H1 (cell line): Measurements from ENCODE around the gene DDX5. TPM values are rescaled to one million over a fixed set of nuclear protein-coding genes. Genes with fewer than 3 reads are reported as not detected.

ENCODE experiments used
- CTCF ChIA-PET: fragments of 300-600 bp; sonication (Branson Sonifier 250); formaldehyde crosslinking; loops from one replicate; lab custom pipeline; 2021; ENCODE audit not compliant: partially characterized antibody; lab: Charles Lee
- POLR2A ChIA-PET: fragments of 300-600 bp; sonication (Branson Sonifier 250); formaldehyde crosslinking; loops from one replicate; lab custom pipeline; 2021; ENCODE audit warnings: inconsistent platforms; ENCODE audit not compliant: partially characterized antibody; lab: Charles Lee
- DNase-seq, 2 experiments: peaks; one replicate each; pipeline versions ENCODE4 v3.0.0 to v3.0.0-alpha.2; 2010 to 2022; ENCODE audit warnings: low spot score in 2 of 2, low read depth in 1 of 2, mixed read lengths in 1 of 2
- FAIRE-seq: peaks from 2 replicates; lab custom pipeline; 2011; peaks lifted over from hg19 to GRCh38; lab: Jason Lieb, UNC
- H2AFZ ChIP-seq: 2 replicates; pipeline ENCODE4 v1.8.1; 2012; ENCODE audit warnings: low read length, inconsistent platforms
- H2AK5ac ChIP-seq: 2 replicates; pipeline ENCODE4 v1.6.1; 2013; ENCODE audit warnings: low read depth, low read length
- H2BK120ac ChIP-seq: replicated peaks from 2 replicates; pipeline ENCODE3; 2013; ENCODE audit warnings: low read depth, low read length, inconsistent platforms
- H2BK12ac ChIP-seq: 2 replicates; pipeline ENCODE4 v1.6.1; 2013; ENCODE audit warnings: low read depth, low read length
- H2BK15ac ChIP-seq: 2 replicates; pipeline ENCODE4 v1.6.1; 2013; ENCODE audit warnings: low read length
- H2BK20ac ChIP-seq: 2 replicates; pipeline ENCODE4 v1.6.1; 2013; ENCODE audit warnings: low read length
- H2BK5ac ChIP-seq: 2 replicates; pipeline ENCODE4 v1.6.1; 2013; ENCODE audit warnings: low read depth, low read length
- H3K14ac ChIP-seq: 2 replicates; pipeline ENCODE4 v1.6.1; 2013; ENCODE audit warnings: inconsistent platforms; ENCODE audit not compliant: insufficient read length
- H3K18ac ChIP-seq: 2 replicates; pipeline ENCODE4 v1.6.1; 2013; ENCODE audit warnings: low read length; ENCODE audit errors: extremely low read depth
- H3K23ac ChIP-seq: 2 replicates; pipeline ENCODE4 v1.6.1; 2013; ENCODE audit warnings: inconsistent platforms; ENCODE audit not compliant: insufficient read length
- H3K23me2 ChIP-seq: 2 replicates; pipeline ENCODE4 v1.6.1; 2013; ENCODE audit warnings: low read depth, low read length
- H3K27ac ChIP-seq: 2 replicates; pipeline ENCODE4 v1.6.1; 2011; ENCODE audit warnings: low read depth, low read length, inconsistent platforms
- H3K27me3 ChIP-seq, 4 experiments: replicated peaks in 1 of 4; 1 replicate in 1 of 4; 2 replicates in 3 of 4; pipeline versions ENCODE4 v1.6.1 to v1.8.1; 2011 to 2013; ENCODE audit warnings: low read length in 3 of 4, mild to moderate bottlenecking in 3 of 4, inconsistent platforms in 2 of 4, mixed read lengths in 2 of 4, moderate library complexity in 1 of 4; ENCODE audit not compliant: control insufficient read depth in 3 of 4, insufficient read depth in 3 of 4; ENCODE audit errors: extremely low read depth in 1 of 4
- H3K36me3 ChIP-seq, 4 experiments: 2 replicates each; pipeline versions ENCODE4 v1.6.1 to v1.8.1; 2011 to 2013; ENCODE audit warnings: mild to moderate bottlenecking in 4 of 4, low read length in 3 of 4, moderate library complexity in 2 of 4, control low read depth in 1 of 4, inconsistent platforms in 1 of 4; ENCODE audit not compliant: insufficient read depth in 4 of 4, control insufficient read depth in 2 of 4
- H3K4ac ChIP-seq: replicated peaks from 2 replicates; pipeline ENCODE3; 2013; ENCODE audit warnings: low read length, low read depth, mixed read lengths, inconsistent platforms; ENCODE audit not compliant: insufficient read length
- H3K4me1 ChIP-seq, 4 experiments: replicated peaks in 1 of 4; 1 replicate in 1 of 4; 2 replicates in 3 of 4; pipeline versions ENCODE4 v1.6.1 to v1.8.1; 2011 to 2013; ENCODE audit warnings: low read length in 3 of 4, inconsistent platforms in 2 of 4, mixed read lengths in 1 of 4; ENCODE audit not compliant: insufficient read depth in 4 of 4, control insufficient read depth in 3 of 4
- H3K4me2 ChIP-seq, 2 experiments: 2 replicates each; pipeline versions ENCODE4 v1.6.1 to v1.8.1; 2011 to 2013; ENCODE audit warnings: low read depth in 2 of 2, low read length in 2 of 2, control low read depth in 1 of 2, inconsistent platforms in 1 of 2, mild to moderate bottlenecking in 1 of 2; ENCODE audit not compliant: insufficient read depth in 1 of 2
- H3K4me3 ChIP-seq, 4 experiments: fragments of 200-600, 300-600 bp in 1 of 4; sonication (generic), shearing (Covaris generic), sonication (Bioruptor Twin) in 1 of 4; 2 replicates each; pipeline versions ENCODE4 v1.5.1 to v1.8.1; 2011 to 2016; ENCODE audit warnings: low read length in 4 of 4, low read depth in 3 of 4, control low read depth in 2 of 4, inconsistent platforms in 2 of 4, mild to moderate bottlenecking in 2 of 4, mixed read lengths in 1 of 4, moderate library complexity in 1 of 4; ENCODE audit not compliant: insufficient read depth in 2 of 4; ENCODE audit errors: extremely low read depth in 1 of 4
- H3K56ac ChIP-seq: replicated peaks from 2 replicates; pipeline ENCODE3; 2013; ENCODE audit warnings: low read depth, mild to moderate bottlenecking, mixed read lengths, low read length, inconsistent platforms; ENCODE audit not compliant: insufficient read length
- H3K79me1 ChIP-seq: 2 replicates; pipeline ENCODE4 v1.6.1; 2013; ENCODE audit warnings: low read depth, low read length, control low read depth
- H3K79me2 ChIP-seq, 2 experiments: 2 replicates each; pipeline versions ENCODE4 v1.6.1 to v1.8.1; 2012 to 2013; ENCODE audit warnings: low read length in 2 of 2, mild to moderate bottlenecking in 2 of 2, inconsistent platforms in 1 of 2; ENCODE audit not compliant: insufficient read depth in 2 of 2, control insufficient read depth in 1 of 2
- H3K9ac ChIP-seq, 4 experiments: replicated peaks in 1 of 4; 1 replicate in 1 of 4; 2 replicates in 3 of 4; pipeline versions ENCODE4 v1.6.1 to v1.8.1; 2011 to 2013; ENCODE audit warnings: low read depth in 3 of 4, low read length in 3 of 4, control low read depth in 2 of 4, mild to moderate bottlenecking in 2 of 4, moderate library complexity in 2 of 4, inconsistent platforms in 1 of 4; ENCODE audit errors: extremely low read depth in 1 of 4
- H3K9me3 ChIP-seq, 2 experiments: 2 replicates each; pipeline versions ENCODE4 v1.6.1 to v1.8.1; 2012 to 2013; ENCODE audit warnings: mild to moderate bottlenecking in 2 of 2, moderate library complexity in 2 of 2, control low read depth in 1 of 2, inconsistent platforms in 1 of 2, low read depth in 1 of 2, low read length in 1 of 2, mixed read lengths in 1 of 2; ENCODE audit not compliant: insufficient read depth in 2 of 2
- H4K20me1 ChIP-seq, 2 experiments: replicated peaks in 1 of 2; 2 replicates each; pipeline versions ENCODE3 to v1.8.1; 2011 to 2013; ENCODE audit warnings: inconsistent platforms in 2 of 2, low read length in 2 of 2, mild to moderate bottlenecking in 1 of 2; ENCODE audit not compliant: insufficient read depth in 2 of 2, control insufficient read depth in 1 of 2
- H4K5ac ChIP-seq: 2 replicates; pipeline ENCODE4 v1.6.1; 2013; ENCODE audit warnings: low read length, low read depth, mixed read lengths, inconsistent platforms; ENCODE audit not compliant: insufficient read length
- H4K8ac ChIP-seq: 2 replicates; pipeline ENCODE4 v1.8.0; 2013; ENCODE audit warnings: mild to moderate bottlenecking, moderate library complexity, low read length, inconsistent platforms; ENCODE audit not compliant: insufficient read depth; ENCODE audit errors: extremely low read depth
- H4K91ac ChIP-seq: replicated peaks from 2 replicates; pipeline ENCODE3; 2013; ENCODE audit warnings: low read length, mixed read lengths, inconsistent platforms; ENCODE audit not compliant: insufficient read length
- BRCA1 ChIP-seq: IDR thresholded peaks from 2 replicates; pipeline ENCODE4 v1.6.1; 2012; ENCODE audit warnings: low read depth, low read length, improper control_type of control experiment
- CBX8 ChIP-seq: fragments of 300-800, 300-1000 bp; sonication (generic); IDR thresholded peaks from 2 replicates; pipeline ENCODE4 v1.7.1; 2016; ENCODE audit warnings: low read depth, low read length, borderline replicate concordance
- CHD2 ChIP-seq: IDR thresholded peaks from 2 replicates; pipeline ENCODE4 v1.6.1; 2012; ENCODE audit warnings: low read length, improper control_type of control experiment
- CTBP2 ChIP-seq: IDR thresholded peaks from 2 replicates; pipeline ENCODE4 v1.7.0; 2011; ENCODE audit warnings: borderline replicate concordance, mild to moderate bottlenecking, moderate library complexity, mixed read lengths, low read length; ENCODE audit not compliant: insufficient read depth, insufficient read length
- EZH2 ChIP-seq: fragments of 200-600 bp; sonication (generic); IDR thresholded peaks from 2 replicates; pipeline ENCODE4 v1.7.1; 2012; ENCODE audit warnings: low read depth, mild to moderate bottlenecking, moderate library complexity, low read length, inconsistent platforms; ENCODE audit not compliant: severe bottlenecking
- KDM1A ChIP-seq: fragments of 200-600, 300-600 bp; sonication (generic); IDR thresholded peaks from 2 replicates; pipeline ENCODE4 v1.7.1; 2016; ENCODE audit warnings: mild to moderate bottlenecking, low read length, borderline replicate concordance
- PHF8 ChIP-seq: fragments of 200-600 bp; sonication (generic); conservative IDR thresholded peaks from 2 replicates; pipeline ENCODE4 v1.7.1; 2012; ENCODE audit warnings: low read depth, mild to moderate bottlenecking, inconsistent platforms, low read length, moderate library complexity
- POU5F1 ChIP-seq: IDR thresholded peaks from 2 replicates; pipeline ENCODE4 v1.6.1; 2011; ENCODE audit warnings: low read depth, mild to moderate bottlenecking, low read length, moderate library complexity
- RFX5 ChIP-seq: IDR thresholded peaks from 2 replicates; pipeline ENCODE4 v1.6.1; 2011; ENCODE audit warnings: low read depth, low read length, improper control_type of control experiment, borderline replicate concordance
- SIN3A ChIP-seq, 2 experiments: IDR thresholded peaks in 1 of 2; conservative IDR thresholded peaks in 1 of 2; 2 replicates each; pipeline ENCODE4 v1.6.1; 2011 to 2012; ENCODE audit warnings: low read length in 2 of 2, improper control_type of control experiment in 1 of 2, low read depth in 1 of 2, mild to moderate bottlenecking in 1 of 2
- SIX5 ChIP-seq: IDR thresholded peaks from 2 replicates; pipeline ENCODE4 v1.6.1; 2011; ENCODE audit warnings: mild to moderate bottlenecking, low read depth, low read length
- SP1 ChIP-seq: IDR thresholded peaks from 2 replicates; pipeline ENCODE4 v1.6.1; 2011; ENCODE audit warnings: low read depth, low read length
- SP4 ChIP-seq: IDR thresholded peaks from 2 replicates; pipeline ENCODE4 v1.6.1; 2012; ENCODE audit warnings: low read length, inconsistent platforms
- TBP ChIP-seq: IDR thresholded peaks from 2 replicates; pipeline ENCODE4 v1.6.1; 2011; ENCODE audit warnings: low read depth, low read length, improper control_type of control experiment
- TCF12 ChIP-seq: IDR thresholded peaks from 2 replicates; pipeline ENCODE4 v1.6.1; 2011; ENCODE audit warnings: low read depth, mild to moderate bottlenecking, low read length
- WGBS, 2 experiments: shearing (Covaris generic) in 1 of 2; methylation state at CpG; one replicate each; pipeline versions ENCODE4 v1.1.6 to v1.1.7; 2013 to 2015; ENCODE audit warnings: low lambda C conversion rate in 2 of 2, mixed read lengths in 2 of 2, inconsistent platforms in 1 of 2, low coverage in 1 of 2, missing lambda C conversion rate in 1 of 2; ENCODE audit not compliant: insufficient replicate concordance in 2 of 2, insufficient coverage in 1 of 2, insufficient read length in 1 of 2; ENCODE audit errors: extremely low coverage in 1 of 2, missing lambda C conversion rate in 1 of 2; 5-methylcytosine and 5-hydroxymethylcytosine counted together
- polyA plus RNA-seq, 7 experiments: library from polyadenylated mRNA; depleted of rRNA in 3 of 7; stranded (reverse) in 5 of 7; unstranded in 2 of 7; fragments of >200 nt in 5 of 7; fragments of 200-250 nt in 2 of 7; gene quantifications; 1 replicate in 5 of 7; 2 replicates in 1 of 7; 4 replicates in 1 of 7; pipeline versions ENCODE4 v1.2.1 to v1.2.3, GENCODE V29; 2011 to 2013; ENCODE audit warnings: missing spikeins in 2 of 7, mixed read lengths in 2 of 7
- total RNA-seq: library from RNA; stranded (reverse); fragmentation: NEBNext Ultra II Directional; extraction: Animal tissue kit (Norgen Biotek cat#: 25700); gene quantifications from 2 replicates; pipeline ENCODE4 v1.2.1, GENCODE V29; 2021

The DDX5 gene
- total and polyA plus RNA-seq, 2 of the 8 experiments (the other 6 are each of a cell fraction or from before 2014, with no cell fraction given) = 572 to 591 TPM

DNA sequence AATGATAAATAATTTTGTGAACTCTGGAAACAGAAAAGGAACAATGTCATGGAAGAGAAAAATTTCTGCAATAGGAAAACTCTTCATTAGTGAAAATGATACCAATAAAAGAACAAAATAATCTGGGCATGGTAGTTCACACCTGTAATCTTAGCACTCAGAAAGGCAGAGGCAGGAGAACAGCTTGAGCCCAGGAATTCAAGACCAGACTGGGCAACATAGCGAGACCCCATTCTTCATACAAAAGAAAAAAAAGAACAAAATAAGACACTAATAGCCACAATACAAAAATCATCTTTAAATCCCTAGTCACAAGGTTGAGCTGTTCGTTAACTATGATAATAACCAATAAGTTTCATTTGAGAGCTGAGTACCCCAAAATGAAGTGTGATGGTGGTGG is 17.8 kb downstream of the DDX5 start:
- FAIRE-seq (no peak), DNase-seq (no peak)
- H3K27me3 ChIP-seq = no peaks in the 10 kb centered on the region
- no peak overlapping the region for H3K14ac ChIP-seq
- H2BK5ac ChIP-seq = no peak overlapping the region
- POLR2A ChIA-PET = interaction anchor here (11.8 kb wide), 1 partner anchor 16 kb away, joined by 320 read pairs; the partner anchor contains the start of genes CEP95 and DDX5
- no peak overlapping the region for H2AFZ ChIP-seq
- H2BK15ac ChIP-seq = no peak overlapping the region
- no peak overlapping the region for H3K18ac ChIP-seq
- H2AK5ac ChIP-seq = no peak overlapping the region
- no peak overlapping the region for H2BK20ac ChIP-seq
- no peak overlapping the region for H3K4me2 ChIP-seq
- CTCF ChIA-PET = interaction anchor here (0.6 to 6.0 kb wide), 2 partner anchors 67 to 108 kb away, joined by 3 to 112 read pairs; no protein-coding TSS in a partner anchor
- H4K5ac ChIP-seq = no peak overlapping the region
- no peak overlapping the region for H3K4ac ChIP-seq
- no peak overlapping the region for H3K9ac ChIP-seq
- peaks cover 0 to 4% of the 10 kb centered on the region in 2 experiments; a peak in 2 of 4 replicates for H3K79me2 ChIP-seq
- H3K23me2 ChIP-seq = no peaks in the 10 kb centered on the region
- no peaks in the 10 kb centered on the region for H3K4me1 ChIP-seq
- TF ChIP-seq CBX8 (no peak), SIX5 (no peak), SP4 (no peak), PHF8 (no peak), SP1 (no peak), KDM1A (no peak), CTBP2 (no peak), SIN3A (conservative IDR thresholded peaks at IDR 0.05 in 1 of 2, IDR thresholded peaks at IDR 0.05 in 1 of 2; ENCODE audit: low read depth in 1 of 2, low read length in 2 of 2) (no peak), TCF12 (no peak), RFX5 (no peak), BRCA1 (no peak), CHD2 (no peak), TBP (no peak), POU5F1 (no peak), EZH2 (no peak)
- TF ChIP-seq, all 59 proteins: peak for 0
- H2BK120ac ChIP-seq = no peak overlapping the region
- H3K36me3 ChIP-seq = peaks cover 21 to 92% (median 60%) of the 10 kb centered on the region in 4 experiments
- H4K20me1 ChIP-seq = peaks cover 0 to 3% of the 10 kb centered on the region in 2 experiments
- no peak overlapping the region for H3K56ac ChIP-seq
- H3K79me1 ChIP-seq = peaks cover 2% of the 10 kb centered on the region; the same call in 1 of the 2 replicates
- no peak overlapping the region for H4K91ac ChIP-seq
- H3K23ac ChIP-seq = no peak overlapping the region
- H3K27ac ChIP-seq = no peak overlapping the region
- WGBS, 2 experiments = 92% methylated on average over 2 of the region's 2 CpGs; no CpG with 5 or more reads in 1 of the 2 experiments
- no peak overlapping the region for H3K4me3 ChIP-seq
- H3K9me3 ChIP-seq = peaks cover 0 to 2% of the 10 kb centered on the region in 2 experiments; a peak in 1 of 4 replicates
- H4K8ac ChIP-seq = no peak overlapping the region
- H2BK12ac ChIP-seq = no peak overlapping the region
